GM12891 (cell line): ENCODE data around the gene C4orf50.

ENCODE experiments used
- POLR2A ChIP-seq: IDR thresholded peaks from 2 replicates; pipeline ENCODE4 v1.6.1; 2011; ENCODE audit warnings: low read depth, low read length, control low read depth
- POLR2AphosphoS5 ChIP-seq: IDR thresholded peaks from 2 replicates; pipeline ENCODE4 v1.6.1; 2011; ENCODE audit warnings: low read depth, low read length, control low read depth
- TAF1 ChIP-seq: IDR thresholded peaks from 2 replicates; pipeline ENCODE4 v1.6.1; 2011; ENCODE audit warnings: low read depth, low read length, control low read depth

DNA sequence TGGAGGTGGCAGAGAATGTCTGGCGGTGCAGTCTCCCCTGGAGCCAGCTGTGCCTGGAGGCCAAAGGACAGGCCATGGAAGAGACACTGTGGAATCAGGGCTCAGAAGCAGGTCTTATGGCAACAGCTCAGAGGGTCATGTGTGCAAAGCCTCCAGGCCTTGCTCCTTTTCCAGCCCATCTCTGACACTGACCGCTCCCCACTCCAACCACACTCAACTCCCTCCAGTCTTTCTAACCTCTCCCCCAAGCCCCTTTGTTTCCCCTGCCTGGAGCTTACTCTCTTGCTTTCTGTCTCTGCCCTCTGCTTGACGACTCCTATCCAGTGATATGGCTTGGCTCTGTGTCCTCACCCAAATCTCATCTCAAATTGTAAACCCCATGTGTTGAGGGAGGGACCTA, 91.1 kb downstream of the C4orf50 start:
- TF ChIP-seq POLR2A (no peak), POLR2AphosphoS5 (no peak), TAF1 (no peak)
